GM23248 (cell line): ENCODE results near the gene CPED1. TPM values are rescaled to one million over a fixed set of nuclear protein-coding genes. Genes with fewer than 3 reads are reported as not detected.

ENCODE experiments used
- DNase-seq: peaks from one replicate; pipeline ENCODE4 v3.0.0-alpha.2; 2015
- H2AFZ ChIP-seq: fragments of 200-600 bp; sonication (generic); 2 replicates; pipeline ENCODE4 v1.6.1; 2016; ENCODE audit warnings: antibody characterized with exemption
- H3F3A ChIP-seq: fragments of 200-600 bp; sonication (generic); 2 replicates; pipeline ENCODE4 v1.6.1; 2016; ENCODE audit warnings: mild to moderate bottlenecking, antibody characterized with exemption, mixed run types; ENCODE audit not compliant: insufficient read depth
- H3K27ac ChIP-seq: fragments of 200-600 bp; sonication (generic); 2 replicates; pipeline ENCODE4 v1.5.1; 2016; ENCODE audit warnings: mild to moderate bottlenecking
- H3K27me3 ChIP-seq: fragments of 200-600 bp; sonication (generic); replicated peaks from 2 replicates; pipeline ENCODE4 v1.6.1; 2016; ENCODE audit warnings: mild to moderate bottlenecking; ENCODE audit not compliant: insufficient read depth
- H3K36me3 ChIP-seq: fragments of 200-600 bp; sonication (generic); 2 replicates; pipeline ENCODE4 v1.6.1; 2016; ENCODE audit warnings: low read depth, mild to moderate bottlenecking
- H3K4me1 ChIP-seq: fragments of 200-600 bp; sonication (generic); 2 replicates; pipeline ENCODE4 v1.6.1; 2016; ENCODE audit warnings: mild to moderate bottlenecking; ENCODE audit not compliant: insufficient read depth
- H3K4me2 ChIP-seq: fragments of 200-600 bp; sonication (generic); one replicate; pipeline ENCODE4 v1.6.1; 2016; ENCODE audit warnings: mild to moderate bottlenecking; ENCODE audit not compliant: unreplicated experiment
- H3K4me3 ChIP-seq: fragments of 200-600 bp; sonication (generic); 2 replicates; pipeline ENCODE4 v1.5.1; 2016; ENCODE audit warnings: mild to moderate bottlenecking
- H3K79me2 ChIP-seq: fragments of 200-600 bp; sonication (generic); 2 replicates; pipeline ENCODE4 v1.6.1; 2016; ENCODE audit warnings: mild to moderate bottlenecking; ENCODE audit not compliant: insufficient read depth
- H3K9ac ChIP-seq: fragments of 200-600 bp; sonication (generic); 2 replicates; pipeline ENCODE4 v1.6.1; 2016; ENCODE audit warnings: mild to moderate bottlenecking
- H3K9me2 ChIP-seq: fragments of 200-600 bp; sonication (generic); 2 replicates; pipeline ENCODE4 v1.6.1; 2016; ENCODE audit warnings: mixed run types, mild to moderate bottlenecking, moderate library complexity; ENCODE audit not compliant: insufficient read depth
- H3K9me3 ChIP-seq: fragments of 200-600 bp; sonication (generic); one replicate; pipeline ENCODE4 v1.6.1; 2017; ENCODE audit warnings: low read depth
- H4K20me1 ChIP-seq: fragments of 200-600 bp; sonication (generic); 2 replicates; pipeline ENCODE4 v1.6.0; 2016; ENCODE audit not compliant: insufficient read depth
- EZH2 ChIP-seq: fragments of 200-600 bp; sonication (generic); IDR thresholded peaks from 2 replicates; pipeline ENCODE4 v1.6.1; 2018; ENCODE audit warnings: antibody characterized with exemption, mild to moderate bottlenecking; ENCODE audit not compliant: insufficient read depth, poor library complexity, severe bottlenecking
- EZH2phosphoT487 ChIP-seq: fragments of 200-600 bp; sonication (generic); IDR thresholded peaks from 2 replicates; pipeline ENCODE4 v1.6.1; 2018; ENCODE audit warnings: antibody characterized with exemption, moderate library complexity, mild to moderate bottlenecking, low read depth; ENCODE audit not compliant: insufficient read depth
- WGBS, 2 experiments: methylation state at CpG; one replicate each; pipeline ENCODE4 v1.1.6; 2015 to 2017; ENCODE audit warnings: low lambda C conversion rate in 2 of 2, low coverage in 1 of 2; ENCODE audit errors: missing lambda C conversion rate in 2 of 2; 5-methylcytosine and 5-hydroxymethylcytosine counted together
- in situ Hi-C: fragments of 300-500 bp; cut with MboI; formaldehyde crosslinking; loops from 2 replicates; pipeline ENCODE4 v1.15.0; 2020
- polyA plus RNA-seq: library from polyadenylated mRNA; unstranded; fragments of >200 nt; fragmentation: Nextera tagmentation; extraction: Ambion mirVana; gene quantifications from 2 replicates; pipeline ENCODE4 v1.2.1, GENCODE V29; 2016
- total RNA-seq: library from RNA; depleted of rRNA; stranded (reverse); fragments of >200 nt; shearing (Covaris generic); gene quantifications from 2 replicates; pipeline ENCODE4 v1.2.3, GENCODE V29; 2014

The CPED1 gene
- total and polyA plus RNA-seq, 2 experiments from 2014 or later, result 12.4 to 20.2 TPM

- Histone ChIP-seq H3K9ac (no peak overlapping the region), H3K36me3 (no peaks in the 10 kb centered on the region; the same call in 1 of the 2 replicates), H3K4me2 (no peak overlapping the region), H3K27ac (no peak overlapping the region), H3K27me3 (no peaks in the 10 kb centered on the region), H2AFZ (no peak overlapping the region), H3K79me2 (no peaks in the 10 kb centered on the region), H3K4me3 (no peak overlapping the region), H3F3A (no peaks in the 10 kb centered on the region), H3K4me1 (no peaks in the 10 kb centered on the region), H3K9me3 (no peaks in the 10 kb centered on the region), H4K20me1 (no peaks in the 10 kb centered on the region), H3K9me2 (no peaks in the 10 kb centered on the region)
- in situ Hi-C loops, result loop anchor here (25.0 kb wide), 1 partner anchor 289 kb away; no protein-coding TSS in a partner anchor
- no peak for DNase-seq
- TF ChIP-seq EZH2phosphoT487, result no peak
- no peak for TF ChIP-seq EZH2
Observed at GRCh38 chr7:121101083-121101482, 112.6 kb downstream of the CPED1 start.

DNA sequence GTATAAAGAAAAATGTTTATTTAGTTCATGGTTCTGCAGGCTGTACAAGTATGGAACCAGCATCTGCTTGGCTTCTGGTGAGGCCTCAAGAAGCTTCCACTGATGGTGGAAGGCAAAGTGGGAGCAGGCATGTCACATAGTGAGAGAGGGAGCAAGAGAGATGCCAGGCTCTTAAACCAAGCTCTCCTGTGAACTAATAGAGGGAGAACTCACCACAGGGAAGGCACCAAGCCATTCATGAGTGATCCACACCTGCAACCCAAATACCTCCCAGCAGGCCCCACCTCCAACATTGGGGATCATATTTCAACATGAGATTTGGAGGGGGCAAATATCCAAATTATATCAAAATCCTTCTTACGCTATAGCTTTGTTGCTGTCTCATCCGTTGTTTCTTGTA is 113.1 kb downstream of the CPED1 start:
- Histone ChIP-seq H3K9me2 (no peaks in the 10 kb centered on the region), H3K4me2 (no peak overlapping the region), H3K27ac (no peak overlapping the region), H3K9me3 (no peaks in the 10 kb centered on the region), H3K9ac (no peak overlapping the region), H3K27me3 (no peaks in the 10 kb centered on the region), H4K20me1 (no peaks in the 10 kb centered on the region), H2AFZ (no peak overlapping the region), H3K36me3 (no peaks in the 10 kb centered on the region; the same call in 1 of the 2 replicates), H3F3A (no peaks in the 10 kb centered on the region), H3K4me3 (no peak overlapping the region), H3K79me2 (no peaks in the 10 kb centered on the region), H3K4me1 (no peaks in the 10 kb centered on the region)
- DNase-seq, result no peak
- TF ChIP-seq EZH2 (no peak), EZH2phosphoT487 (no peak)
- 95 to 99% methylated on average over 2 of the region's 2 CpGs for WGBS, 2 experiments
- in situ Hi-C loops, result loop anchor here (25.0 kb wide), 1 partner anchor 289 kb away; no protein-coding TSS in a partner anchor

GRCh38 chr7:121102619-121103018 is 114.1 kb downstream of the CPED1 start:
- Histone ChIP-seq H3K79me2 (no peaks in the 10 kb centered on the region), H3K9me3 (no peaks in the 10 kb centered on the region), H2AFZ (no peak overlapping the region), H3F3A (no peaks in the 10 kb centered on the region), H3K27me3 (no peaks in the 10 kb centered on the region), H4K20me1 (no peaks in the 10 kb centered on the region), H3K4me1 (peaks cover 3% of the 10 kb centered on the region; the same call in 1 of the 2 replicates), H3K9me2 (no peaks in the 10 kb centered on the region), H3K4me3 (no peak overlapping the region), H3K27ac (no peak overlapping the region), H3K36me3 (no peaks in the 10 kb centered on the region; the same call in 1 of the 2 replicates), H3K4me2 (no peak overlapping the region), H3K9ac (no peak overlapping the region)
- in situ Hi-C loops, result loop anchor here (25.0 kb wide), 1 partner anchor 290 kb away; no protein-coding TSS in a partner anchor
- DNase-seq, result no peak
- TF ChIP-seq EZH2phosphoT487 (no peak), EZH2 (no peak)
- 80 to 86% methylated on average over 2 of the region's 2 CpGs for WGBS, 2 experiments

DNA sequence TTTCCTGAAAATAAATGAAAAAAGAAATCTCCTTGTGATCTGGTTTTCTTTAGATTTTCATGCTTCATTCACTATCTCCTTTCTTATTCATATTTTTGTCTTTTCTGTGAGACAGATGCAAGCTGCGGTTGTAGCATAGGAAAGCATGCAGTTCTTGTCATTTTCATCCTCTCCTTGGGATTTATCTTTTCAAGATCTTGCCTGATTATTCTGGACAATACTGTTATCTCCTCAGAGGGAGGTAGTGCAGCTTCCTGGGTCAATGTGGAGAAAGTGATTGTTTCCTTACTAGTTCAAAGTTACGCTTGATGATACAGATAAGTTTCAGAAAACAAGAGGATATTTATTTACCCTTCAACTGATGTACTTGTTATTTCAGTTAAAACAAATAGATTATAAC is 114.6 kb downstream of the CPED1 start:
- no peaks in the 10 kb centered on the region for H3K79me2 ChIP-seq
- DNase-seq, result no peak
- in situ Hi-C loops, result loop anchor here (25.0 kb wide), 1 partner anchor 291 kb away; no protein-coding TSS in a partner anchor
- H3K27me3 ChIP-seq, result no peaks in the 10 kb centered on the region
- no peak overlapping the region for H3K27ac ChIP-seq
- no peaks in the 10 kb centered on the region for H4K20me1 ChIP-seq
- peaks cover 6% of the 10 kb centered on the region; the same call in 1 of the 2 replicates for H3K4me1 ChIP-seq
- H3K9me3 ChIP-seq, result no peaks in the 10 kb centered on the region
- H3K9me2 ChIP-seq, result no peaks in the 10 kb centered on the region
- H3K4me3 ChIP-seq, result no peak overlapping the region
- no peaks in the 10 kb centered on the region; the same call in 1 of the 2 replicates for H3K36me3 ChIP-seq
- H3F3A ChIP-seq, result no peaks in the 10 kb centered on the region
- no peak overlapping the region for H2AFZ ChIP-seq
- H3K4me2 ChIP-seq, result no peak overlapping the region
- H3K9ac ChIP-seq, result no peak overlapping the region
- WGBS, 2 experiments, result 97 to 98% methylated on average over 2 of the region's 2 CpGs
- no peak for TF ChIP-seq EZH2
- no peak for TF ChIP-seq EZH2phosphoT487
